ENCODE measurements around the gene PRDM16. TPM values are rescaled to one million over a fixed set of nuclear protein-coding genes. Genes with fewer than 3 reads are reported as not detected.

Gene PRDM16
- total and polyA plus RNA-seq, 2 of the 4 experiments (the other 2 are of a cell fraction), result 0.02 TPM; not detected in 1

DNA sequence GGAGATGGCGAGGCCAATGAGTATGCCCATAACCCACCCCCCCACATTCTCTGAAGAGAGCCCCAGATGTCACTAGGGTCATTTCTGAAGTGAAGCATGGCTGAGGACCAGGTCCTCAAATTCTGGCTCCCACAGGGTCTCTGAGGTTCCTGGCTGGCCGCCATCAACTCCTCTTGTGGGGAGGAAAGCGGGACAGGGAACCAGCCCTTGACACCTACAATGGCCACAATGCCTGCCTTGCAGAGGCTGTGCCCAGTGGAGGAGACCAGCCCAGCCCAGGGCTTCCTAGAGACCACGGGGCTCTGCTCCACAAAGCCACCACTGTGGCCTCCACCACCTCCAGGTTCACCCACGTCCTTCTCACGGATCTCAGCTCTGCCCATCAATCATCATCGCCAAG is 265.4 kb downstream of the PRDM16 start:
- H3K9me3 ChIP-seq (ENCODE audit: control insufficient read depth, insufficient read depth, low read length), result peaks cover 19% of the 10 kb centered on the region; the same call in 1 of the 2 replicates
- no peak for ATAC-seq (ENCODE audit: low read depth)
- no peak overlapping the region for H2AK5ac ChIP-seq (ENCODE audit: low read depth, low read length)
- no TSS peak for BruUV-seq (replicated peaks)
- H2BK5ac ChIP-seq (ENCODE audit: low read depth, low read length, poor library complexity, severe bottlenecking), result no peak overlapping the region
- CTCF ChIA-PET, result no interaction called here
- H2BK20ac ChIP-seq (ENCODE audit: low read depth, low read length), result no peak overlapping the region
- H4K8ac ChIP-seq (ENCODE audit: low read depth in 2 of 2, low read length in 2 of 2), result no peak overlapping the region
- no peaks in the 10 kb centered on the region for H3K27me3 ChIP-seq (ENCODE audit: control insufficient read depth, insufficient read depth, low read length)
- no peak overlapping the region for H4K91ac ChIP-seq (ENCODE audit: insufficient read depth, low read depth, low read length)
- no peak overlapping the region for H3K14ac ChIP-seq (replicated peaks; ENCODE audit: low read depth, low read length)
- H2BK15ac ChIP-seq (ENCODE audit: low read depth, low read length), result no peak overlapping the region
- H3K23ac ChIP-seq (ENCODE audit: low read depth, low read length), result no peak overlapping the region
- TF ChIP-seq CHD1 (IDR thresholded peaks at IDR 0.05; ENCODE audit: low read depth, low read length), result no peak
- no peak for TF ChIP-seq MXI1 (IDR thresholded peaks at IDR 0.05; ENCODE audit: borderline replicate concordance, low read depth, low read length)
- no peak for TF ChIP-seq RAD21 (IDR thresholded peaks at IDR 0.05; ENCODE audit: low read length)
- no peak overlapping the region for H3K56ac ChIP-seq (ENCODE audit: extremely low read depth, insufficient read depth, low read length)
- H4K5ac ChIP-seq (ENCODE audit: low read depth, low read length), result no peak overlapping the region
- H3K79me1 ChIP-seq (ENCODE audit: low read depth in 1 of 2, low read length in 2 of 2), result no peaks in the 10 kb centered on the region
- H2AFZ ChIP-seq (replicated peaks; ENCODE audit: low read length, poor library complexity), result no peak overlapping the region
- no peak overlapping the region for H3K18ac ChIP-seq (ENCODE audit: low read depth, low read length)
- no peak overlapping the region for H3K4me3 ChIP-seq (ENCODE audit: insufficient read depth, low read depth, low read length)
- H3K4ac ChIP-seq (ENCODE audit: low read depth, low read length), result no peak overlapping the region
- no peak for DNase-seq
- H3K4me2 ChIP-seq (ENCODE audit: low read depth, low read length), result no peak overlapping the region
- H3K27ac ChIP-seq (ENCODE audit: insufficient read depth, low read length), result no peak overlapping the region
- POLR2A ChIA-PET (ENCODE audit: unreplicated experiment), result no interaction called here
- intact Hi-C loops (cut with micrococcal nuclease) (no loop called here), dilution Hi-C loops (cut with HindIII; ENCODE audit: low sequenced_read_pairs, unreplicated experiment) (no loop called here), in situ Hi-C loops (cut with MboI; ENCODE audit: low sequenced_read_pairs) (no loop called here)
- no peak overlapping the region for H2BK120ac ChIP-seq (ENCODE audit: low read depth, low read length)
- H2AK9ac ChIP-seq (replicated peaks; ENCODE audit: low read depth, low read length, poor library complexity), result no peak overlapping the region
- H3K9ac ChIP-seq (ENCODE audit: low read depth, low read length), result no peak overlapping the region
- WGBS, 2 experiments (ENCODE audit: extremely low coverage in 2 of 2, insufficient read length in 1 of 2), result 44% methylated on average over 5 of the region's 7 CpGs; no CpG with 5 or more reads in 1 of the 2 experiments
- no peaks in the 10 kb centered on the region for H4K20me1 ChIP-seq (ENCODE audit: insufficient read depth, low read length)
- no peaks in the 10 kb centered on the region for H3K9me1 ChIP-seq (ENCODE audit: insufficient read depth, low read length)
- no peaks in the 10 kb centered on the region for H3K4me1 ChIP-seq (ENCODE audit: control insufficient read depth, insufficient read depth, low read length)
- no peaks in the 10 kb centered on the region for H3K36me3 ChIP-seq (ENCODE audit: control insufficient read depth, insufficient read depth, low read length)
